Cardiac muscle cell (in vitro differentiated cells and primary cell): Measurements from ENCODE around the gene ADAMTS16. TPM values are rescaled to one million over a fixed set of nuclear protein-coding genes. Genes with fewer than 3 reads are reported as not detected.

Experiments
- DNase-seq, 2 donors: peaks; one replicate each; pipeline versions ENCODE4 v3.0.0 to v3.0.0-alpha.2; 2010 to 2017; ENCODE audit warnings: low read depth in 1 of 2, low spot score in 1 of 2
- H3K27ac ChIP-seq: fragments of 200-600 bp; sonication (generic); 2 replicates; pipeline ENCODE4 v1.5.1; 2016
- H3K27me3 ChIP-seq: fragments of 200-600 bp; sonication (generic); 2 replicates; pipeline ENCODE4 v1.6.0; 2016; ENCODE audit warnings: control low read depth
- H3K36me3 ChIP-seq: fragments of 200-600 bp; sonication (generic); 2 replicates; pipeline ENCODE4 v1.5.1; 2016; ENCODE audit warnings: control low read depth
- H3K4me1 ChIP-seq: fragments of 200-600 bp; sonication (generic); 2 replicates; pipeline ENCODE4 v1.8.1; 2017; ENCODE audit warnings: low read depth, mild to moderate bottlenecking, mixed run types
- H3K4me3 ChIP-seq: fragments of 200-600 bp; sonication (generic); 2 replicates; pipeline ENCODE4 v1.5.1; 2016; ENCODE audit warnings: mild to moderate bottlenecking
- H3K9me3 ChIP-seq: fragments of 200-600 bp; sonication (generic); 2 replicates; pipeline ENCODE4 v1.5.1; 2017; ENCODE audit warnings: low read depth, mild to moderate bottlenecking, control low read depth
- polyA plus RNA-seq: library from polyadenylated mRNA; unstranded; fragments of >200 nt; fragmentation: Nextera tagmentation; extraction: Ambion mirVana; gene quantifications from 2 replicates; pipeline ENCODE4 v1.2.1, GENCODE V29; 2016
- total RNA-seq: library from RNA; depleted of rRNA; stranded (reverse); fragments of >200 nt; gene quantifications from 2 replicates; pipeline ENCODE4 v1.2.3, GENCODE V29; 2016
- TF ChIP-seq, protein P1 (sequence below): IDR thresholded peaks from 2 replicates; pipeline ENCODE4 v1.5.1; 2012; ENCODE audit warnings: low read depth, mild to moderate bottlenecking, low read length

ADAMTS16 gene
- total and polyA plus RNA-seq, 2 experiments from 2014 or later, result not detected

DNA sequence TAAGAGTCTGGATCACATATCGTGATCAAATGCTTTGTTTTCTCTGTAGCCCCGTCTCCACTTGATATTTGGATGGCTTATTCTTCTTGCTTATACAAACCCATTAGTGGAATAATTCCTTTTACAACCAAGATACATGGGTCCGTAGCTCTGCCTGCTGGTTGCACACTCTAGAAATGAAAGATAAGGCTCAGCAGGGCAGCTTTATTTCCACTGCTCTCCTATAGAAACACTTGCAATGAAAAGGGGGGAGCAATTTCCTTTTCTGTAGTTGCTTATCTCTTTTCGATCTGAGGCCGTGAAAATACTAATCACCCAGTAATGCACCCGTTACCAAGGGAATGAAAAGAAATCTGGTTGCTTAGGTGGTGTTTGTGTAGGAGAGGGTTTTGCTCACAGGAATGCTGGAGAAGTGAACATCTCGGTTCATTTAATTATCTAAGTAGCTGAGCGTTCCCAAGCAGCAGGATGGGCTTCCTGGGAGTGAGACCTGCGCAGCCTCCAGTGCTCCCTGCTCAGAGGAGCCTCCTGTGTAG lies 131.7 kb downstream of the ADAMTS16 start:
- Histone ChIP-seq H3K9me3 (no peaks in the 10 kb centered on the region), H3K36me3 (no peaks in the 10 kb centered on the region), H3K4me3 (no peak overlapping the region), H3K4me1 (no peaks in the 10 kb centered on the region), H3K27ac (no peak overlapping the region), H3K27me3 (no peaks in the 10 kb centered on the region)
- DNase-seq, result peak in 1 of 2 donors; percentile 33
- TF ChIP-seq, protein P1, sequence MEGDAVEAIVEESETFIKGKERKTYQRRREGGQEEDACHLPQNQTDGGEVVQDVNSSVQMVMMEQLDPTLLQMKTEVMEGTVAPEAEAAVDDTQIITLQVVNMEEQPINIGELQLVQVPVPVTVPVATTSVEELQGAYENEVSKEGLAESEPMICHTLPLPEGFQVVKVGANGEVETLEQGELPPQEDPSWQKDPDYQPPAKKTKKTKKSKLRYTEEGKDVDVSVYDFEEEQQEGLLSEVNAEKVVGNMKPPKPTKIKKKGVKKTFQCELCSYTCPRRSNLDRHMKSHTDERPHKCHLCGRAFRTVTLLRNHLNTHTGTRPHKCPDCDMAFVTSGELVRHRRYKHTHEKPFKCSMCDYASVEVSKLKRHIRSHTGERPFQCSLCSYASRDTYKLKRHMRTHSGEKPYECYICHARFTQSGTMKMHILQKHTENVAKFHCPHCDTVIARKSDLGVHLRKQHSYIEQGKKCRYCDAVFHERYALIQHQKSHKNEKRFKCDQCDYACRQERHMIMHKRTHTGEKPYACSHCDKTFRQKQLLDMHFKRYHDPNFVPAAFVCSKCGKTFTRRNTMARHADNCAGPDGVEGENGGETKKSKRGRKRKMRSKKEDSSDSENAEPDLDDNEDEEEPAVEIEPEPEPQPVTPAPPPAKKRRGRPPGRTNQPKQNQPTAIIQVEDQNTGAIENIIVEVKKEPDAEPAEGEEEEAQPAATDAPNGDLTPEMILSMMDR, result no peak

DNA sequence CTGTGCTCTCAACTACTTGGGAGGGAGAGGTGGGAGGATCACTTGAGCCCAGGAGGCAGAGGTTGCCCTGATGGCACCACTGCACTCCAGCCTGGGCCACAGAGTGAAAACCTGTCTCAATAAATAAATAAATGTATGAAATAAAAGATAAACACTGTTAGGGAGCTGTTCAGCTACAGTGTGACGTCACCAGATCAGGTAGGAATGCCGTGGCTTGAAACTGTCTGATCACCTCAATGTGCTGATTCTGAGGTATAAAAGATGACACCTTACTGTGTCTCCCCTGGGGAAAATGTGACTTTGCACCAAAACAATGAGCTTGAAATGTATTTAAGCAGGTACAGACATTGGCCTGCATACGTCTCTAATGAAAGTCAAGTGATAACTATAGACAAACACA lies 133.3 kb downstream of the ADAMTS16 start:
- H3K4me3 ChIP-seq, result no peak overlapping the region
- no peak for DNase-seq
- TF ChIP-seq, protein P1, result no peak
- H3K4me1 ChIP-seq, result no peaks in the 10 kb centered on the region
- H3K9me3 ChIP-seq, result no peaks in the 10 kb centered on the region
- H3K27ac ChIP-seq, result no peak overlapping the region
- no peaks in the 10 kb centered on the region for H3K27me3 ChIP-seq
- no peaks in the 10 kb centered on the region for H3K36me3 ChIP-seq

DNA sequence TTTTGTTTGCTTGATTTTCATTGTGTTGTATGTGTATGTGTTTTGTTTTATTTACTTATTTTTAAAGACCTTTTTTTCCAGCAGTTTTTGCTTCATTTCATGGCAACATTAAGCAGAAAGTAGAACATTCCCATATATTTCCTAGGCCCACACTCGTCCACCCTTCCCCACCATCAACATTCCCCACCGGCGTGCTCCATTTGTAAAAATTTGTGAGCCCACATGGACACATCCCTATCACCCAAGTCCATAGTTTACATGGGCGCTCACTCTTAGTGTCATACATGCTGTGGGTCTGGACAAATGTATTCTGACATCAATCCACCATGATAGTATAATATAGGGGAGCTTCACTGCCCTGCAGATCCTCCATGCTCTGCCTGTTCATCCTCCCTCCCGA lies 133.8 kb downstream of the ADAMTS16 start:
- no peak for DNase-seq
- no peaks in the 10 kb centered on the region for H3K4me1 ChIP-seq
- no peaks in the 10 kb centered on the region for H3K9me3 ChIP-seq
- no peaks in the 10 kb centered on the region for H3K27me3 ChIP-seq
- H3K27ac ChIP-seq, result no peak overlapping the region
- H3K36me3 ChIP-seq, result no peaks in the 10 kb centered on the region
- no peak overlapping the region for H3K4me3 ChIP-seq
- TF ChIP-seq, protein P1, result no peak

DNA sequence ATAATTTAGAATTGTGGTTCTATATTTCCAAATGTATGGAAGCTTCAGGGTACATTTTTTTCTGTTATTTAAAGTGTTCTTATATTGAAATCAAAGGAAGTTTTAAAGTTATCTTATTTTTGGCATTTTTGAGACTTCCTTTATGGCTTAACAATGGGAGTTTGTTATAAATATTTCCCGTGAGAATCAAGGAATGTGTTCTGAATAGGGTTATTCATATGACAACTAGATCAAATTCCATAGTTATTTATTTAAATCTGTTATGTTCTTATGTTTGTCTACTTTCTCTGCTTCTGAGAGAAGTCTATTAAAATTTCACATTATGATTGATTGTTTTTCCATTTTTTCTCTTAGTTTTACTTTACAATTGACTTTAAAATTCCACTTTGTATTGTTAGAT lies 135.1 kb downstream of the ADAMTS16 start:
- Histone ChIP-seq H3K9me3 (no peaks in the 10 kb centered on the region), H3K27ac (no peak overlapping the region), H3K4me1 (no peaks in the 10 kb centered on the region), H3K4me3 (no peak overlapping the region), H3K36me3 (no peaks in the 10 kb centered on the region), H3K27me3 (no peaks in the 10 kb centered on the region)
- TF ChIP-seq, protein P1, result no peak
- DNase-seq, result no peak

DNA sequence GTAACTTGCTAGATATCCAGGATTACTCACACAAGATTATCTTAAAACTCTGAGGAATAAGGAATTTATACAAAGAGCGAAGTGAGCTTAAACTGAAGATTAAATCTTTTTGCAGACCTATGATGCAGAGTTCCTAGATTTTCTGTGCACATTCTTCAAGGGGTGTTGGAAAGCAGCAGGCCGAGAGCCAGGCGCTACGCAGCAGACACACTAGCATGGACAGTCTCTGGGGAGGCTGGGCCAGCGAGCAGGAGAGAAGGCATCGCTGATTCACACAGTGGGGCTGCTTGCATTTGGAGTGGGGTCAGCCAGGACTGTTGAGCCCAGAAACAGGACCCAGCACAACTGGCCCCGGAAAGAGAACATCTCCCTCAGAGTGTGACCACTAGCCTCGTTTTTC lies 136.3 kb downstream of the ADAMTS16 start:
- Histone ChIP-seq H3K9me3 (no peaks in the 10 kb centered on the region), H3K36me3 (no peaks in the 10 kb centered on the region), H3K4me1 (no peaks in the 10 kb centered on the region), H3K4me3 (no peak overlapping the region), H3K27ac (no peak overlapping the region), H3K27me3 (no peaks in the 10 kb centered on the region)
- DNase-seq, result peak in 1 of 2 donors; percentile 22
- TF ChIP-seq, protein P1, result no peak
